Breast epithelium (tissue), 4 donors: ENCODE data around the gene TKT. TPM values are rescaled to one million over a fixed set of nuclear protein-coding genes. Genes with fewer than 3 reads are reported as not detected.

Source experiments
- DNase-seq, 2 donors: peaks; one replicate each; pipeline ENCODE4 v3.0.0-alpha.2; 2019; ENCODE audit warnings: low spot score in 2 of 2
- H3K27ac ChIP-seq, 2 donors: fragments of 200-600 bp; sonication (generic) in 1 of 2; one replicate each; pipeline ENCODE4 v1.5.1; 2016 to 2019; ENCODE audit warnings: mild to moderate bottlenecking in 1 of 2
- H3K27me3 ChIP-seq, 2 donors: fragments of 200-600 bp; sonication (generic) in 1 of 2; one replicate each; pipeline versions ENCODE4 v1.5.1 to v1.6.0; 2017 to 2019; ENCODE audit warnings: control low read depth in 1 of 2, mild to moderate bottlenecking in 1 of 2
- H3K36me3 ChIP-seq: fragments of 200-600 bp; one replicate; pipeline ENCODE4 v1.5.1; 2019
- H3K4me1 ChIP-seq, 2 donors: fragments of 200-600 bp; sonication (generic); one replicate each; pipeline ENCODE4 v1.5.1; 2016 to 2019; ENCODE audit warnings: control low read depth in 1 of 2
- H3K4me3 ChIP-seq, 3 donors: fragments of 200-600 bp; sonication (generic); 1 replicate in 2 of 3; 2 replicates in 1 of 3; pipeline ENCODE4 v1.5.1; 2016 to 2019; ENCODE audit warnings: mild to moderate bottlenecking in 3 of 3, moderate library complexity in 2 of 3
- H3K9me3 ChIP-seq, 2 donors: fragments of 200-600 bp; sonication (generic) in 1 of 2; one replicate each; pipeline ENCODE4 v1.5.1; 2016 to 2019; ENCODE audit warnings: control low read depth in 1 of 2
- CTCF ChIP-seq, 3 donors: fragments of 450-650 bp; IDR thresholded peaks; one replicate each; pipeline ENCODE4 v1.5.1; 2016 to 2017; ENCODE audit warnings: antibody characterized with exemption in 3 of 3, mild to moderate bottlenecking in 3 of 3, moderate library complexity in 3 of 3
- POLR2A ChIP-seq: fragments of 450-650 bp; IDR thresholded peaks from one replicate; pipeline ENCODE4 v1.6.1; 2016; ENCODE audit warnings: antibody characterized with exemption, mild to moderate bottlenecking, moderate library complexity
- POLR2AphosphoS5 ChIP-seq, 3 donors: sonication (generic); formaldehyde crosslinking; IDR thresholded peaks; one replicate each; pipeline ENCODE4 v1.6.1; 2017; ENCODE audit warnings: antibody characterized with exemption in 3 of 3
- intact Hi-C: fragments of 100-400 bp; cut with DNase I; formaldehyde crosslinking; loops from one replicate; pipeline ENCODE4 v1.15.1; 2023; ENCODE audit warnings: low total_unique reads
- total RNA-seq, 3 donors: library from RNA; depleted of rRNA; stranded (reverse); fragments of >200 nt; gene quantifications; one replicate each; pipeline ENCODE4 v1.1.0, GENCODE V29; 2016

TKT gene
- total RNA-seq, 3 donors from 2014 or later: 130 to 273 (median 131) TPM

GRCh38 chr3:53184701-53185100 lies 71.1 kb downstream of the TKT start:
- Histone ChIP-seq H3K4me1 (no peaks in the 10 kb centered on the region), H3K4me3 (no peak overlapping the region), H3K36me3 (peaks cover 6% of the 10 kb centered on the region), H3K27ac (no peak overlapping the region), H3K9me3 (no peaks in the 10 kb centered on the region), H3K27me3 (no peaks in the 10 kb centered on the region)
- intact Hi-C loops: no loop called here
- no peak for DNase-seq
- TF ChIP-seq POLR2AphosphoS5 (IDR thresholded peaks at IDR 0.05): no peak
- TF ChIP-seq POLR2A: no peak
- no peak for TF ChIP-seq CTCF (IDR thresholded peaks at IDR 0.05)

GRCh38 chr3:53183514-53183913 lies 72.3 kb downstream of the TKT start:
- no peaks in the 10 kb centered on the region for H3K4me1 ChIP-seq
- intact Hi-C loops: loop anchor here (1.0 kb wide), 1 partner anchor 48 kb away; no protein-coding TSS in a partner anchor
- DNase-seq: no peak
- H3K9me3 ChIP-seq: no peaks in the 10 kb centered on the region
- peaks cover 1% of the 10 kb centered on the region for H3K36me3 ChIP-seq
- no peaks in the 10 kb centered on the region for H3K27me3 ChIP-seq
- no peak overlapping the region for H3K4me3 ChIP-seq
- no peak for TF ChIP-seq CTCF (IDR thresholded peaks at IDR 0.05)
- H3K27ac ChIP-seq: no peak overlapping the region

- no peak for DNase-seq
- H3K27ac ChIP-seq: no peak overlapping the region
- no peaks in the 10 kb centered on the region for H3K27me3 ChIP-seq
- H3K36me3 ChIP-seq: no peaks in the 10 kb centered on the region
- H3K4me1 ChIP-seq: no peaks in the 10 kb centered on the region
- no peaks in the 10 kb centered on the region for H3K9me3 ChIP-seq
- TF ChIP-seq POLR2A (no peak), CTCF (IDR thresholded peaks at IDR 0.05) (no peak), POLR2AphosphoS5 (IDR thresholded peaks at IDR 0.05) (no peak)
- H3K4me3 ChIP-seq: no peak overlapping the region
- intact Hi-C loops: loop anchor here (1.0 kb wide), 1 partner anchor 48 kb away; no protein-coding TSS in a partner anchor
These were observed 73.0 kb downstream of the TKT start for GRCh38 chr3:53182764-53183355.

GRCh38 chr3:53181528-53181927 lies 74.3 kb downstream of the TKT start:
- Histone ChIP-seq H3K4me3 (no peak overlapping the region), H3K4me1 (no peaks in the 10 kb centered on the region), H3K27me3 (no peaks in the 10 kb centered on the region), H3K36me3 (no peaks in the 10 kb centered on the region), H3K27ac (no peak overlapping the region), H3K9me3 (no peaks in the 10 kb centered on the region)
- intact Hi-C loops: no loop called here
- TF ChIP-seq CTCF (IDR thresholded peaks at IDR 0.05) (no peak), POLR2A (no peak), POLR2AphosphoS5 (IDR thresholded peaks at IDR 0.05) (no peak)
- DNase-seq: no peak

- intact Hi-C loops: no loop called here
These were observed 74.8 kb downstream of the TKT start for GRCh38 chr3:53181024-53181371.

More at GRCh38 chr3:53181024-53181371, 74.8 kb downstream of the TKT start:
- Histone ChIP-seq H3K4me3 (no peak overlapping the region), H3K36me3 (no peaks in the 10 kb centered on the region), H3K27ac (no peak overlapping the region), H3K27me3 (no peaks in the 10 kb centered on the region), H3K9me3 (no peaks in the 10 kb centered on the region), H3K4me1 (no peaks in the 10 kb centered on the region)
- no peak for DNase-seq
- no peak for TF ChIP-seq CTCF (IDR thresholded peaks at IDR 0.05)
- TF ChIP-seq POLR2AphosphoS5 (IDR thresholded peaks at IDR 0.05): no peak
- TF ChIP-seq POLR2A: no peak
